Hematopoietic multipotent progenitor cell treated with erythropoietin and hydrocortisone succinate and interleukin-3 and kit ligand, for 6 days (in vitro differentiated cells): ENCODE data around the gene RS1.

Source experiments
- DNase-seq: peaks from one replicate; pipeline ENCODE4 v3.0.0-alpha.2; 2015

RS1 gene

GRCh38 chrX:18668071-18668835 lies 3.7 kb downstream of the RS1 start:
- DNase-seq = no peak

GRCh38 chrX:18666614-18667013 lies 5.3 kb downstream of the RS1 start:
- DNase-seq = no peak

GRCh38 chrX:18664947-18665346 lies 7.0 kb downstream of the RS1 start:
- no peak for DNase-seq

GRCh38 chrX:18661273-18661672 lies 10.6 kb downstream of the RS1 start:
- no peak for DNase-seq

- no peak for DNase-seq
These were observed 16.8 kb downstream of the RS1 start for GRCh38 chrX:18654875-18655836.

- no peak for DNase-seq
These were observed 19.3 kb downstream of the RS1 start for GRCh38 chrX:18652636-18653035.

- no peak for DNase-seq
These were observed 21.2 kb downstream of the RS1 start for GRCh38 chrX:18650662-18651061.

GRCh38 chrX:18649498-18649951 lies 22.4 kb downstream of the RS1 start:
- DNase-seq = no peak

- peak; percentile 2 for DNase-seq
These were observed 24.3 kb downstream of the RS1 start for GRCh38 chrX:18647621-18648020.

GRCh38 chrX:18643853-18644252 lies 28.1 kb downstream of the RS1 start:
- no peak for DNase-seq

- DNase-seq = no peak
These were observed 28.7 kb downstream of the RS1 start for GRCh38 chrX:18643243-18643642.

- DNase-seq = no peak
These were observed 31.2 kb downstream of the RS1 start for GRCh38 chrX:18640686-18641085.

GRCh38 chrX:18639280-18639679 lies 32.6 kb downstream of the RS1 start:
- no peak for DNase-seq

GRCh38 chrX:18638398-18638797 lies 33.5 kb downstream of the RS1 start:
- no peak for DNase-seq

- no peak for DNase-seq
These were observed 41.0 kb downstream of the RS1 start for GRCh38 chrX:18630934-18631333.

GRCh38 chrX:18624599-18624998 lies 47.3 kb downstream of the RS1 start:
- no peak for DNase-seq

- no peak for DNase-seq
These were observed 51.6 kb downstream of the RS1 start for GRCh38 chrX:18620349-18620748.

GRCh38 chrX:18619288-18619687 lies 52.6 kb downstream of the RS1 start:
- DNase-seq = no peak

GRCh38 chrX:18617407-18617750 lies 54.5 kb downstream of the RS1 start:
- DNase-seq = no peak

- no peak for DNase-seq
These were observed 55.1 kb downstream of the RS1 start for GRCh38 chrX:18616688-18617406.

GRCh38 chrX:18613930-18614639 lies 57.8 kb downstream of the RS1 start:
- no peak for DNase-seq

- DNase-seq = peak; percentile 3
These were observed 63.9 kb downstream of the RS1 start for GRCh38 chrX:18607966-18608365.

- DNase-seq = no peak
These were observed 73.5 kb downstream of the RS1 start for GRCh38 chrX:18598413-18598812.
